OCI-LY1 (cell line): ENCODE results near the gene ALDH1A2.

Experiments used
- EZH2 ChIP-seq: fragments of 200-600 bp; sonication (generic), shearing (Covaris generic); IDR thresholded peaks from 2 replicates; pipeline ENCODE4 v1.8.0; 2017; ENCODE audit warnings: borderline replicate concordance, mixed run types, mild to moderate bottlenecking, antibody characterized with exemption, low read length, moderate library complexity, mixed read lengths
- TF ChIP-seq, protein P1 (sequence below): fragments of 200-600 bp; sonication (generic), shearing (Covaris generic); IDR thresholded peaks from 2 replicates; pipeline ENCODE4 v1.5.1; 2017; ENCODE audit warnings: mild to moderate bottlenecking, antibody characterized with exemption, low read length, moderate library complexity, mixed read lengths

GRCh38 chr15:57910672-57911071, 154.8 kb downstream of the ALDH1A2 start:
- TF ChIP-seq, protein P1, sequence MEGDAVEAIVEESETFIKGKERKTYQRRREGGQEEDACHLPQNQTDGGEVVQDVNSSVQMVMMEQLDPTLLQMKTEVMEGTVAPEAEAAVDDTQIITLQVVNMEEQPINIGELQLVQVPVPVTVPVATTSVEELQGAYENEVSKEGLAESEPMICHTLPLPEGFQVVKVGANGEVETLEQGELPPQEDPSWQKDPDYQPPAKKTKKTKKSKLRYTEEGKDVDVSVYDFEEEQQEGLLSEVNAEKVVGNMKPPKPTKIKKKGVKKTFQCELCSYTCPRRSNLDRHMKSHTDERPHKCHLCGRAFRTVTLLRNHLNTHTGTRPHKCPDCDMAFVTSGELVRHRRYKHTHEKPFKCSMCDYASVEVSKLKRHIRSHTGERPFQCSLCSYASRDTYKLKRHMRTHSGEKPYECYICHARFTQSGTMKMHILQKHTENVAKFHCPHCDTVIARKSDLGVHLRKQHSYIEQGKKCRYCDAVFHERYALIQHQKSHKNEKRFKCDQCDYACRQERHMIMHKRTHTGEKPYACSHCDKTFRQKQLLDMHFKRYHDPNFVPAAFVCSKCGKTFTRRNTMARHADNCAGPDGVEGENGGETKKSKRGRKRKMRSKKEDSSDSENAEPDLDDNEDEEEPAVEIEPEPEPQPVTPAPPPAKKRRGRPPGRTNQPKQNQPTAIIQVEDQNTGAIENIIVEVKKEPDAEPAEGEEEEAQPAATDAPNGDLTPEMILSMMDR: no peak
- TF ChIP-seq EZH2: no peak
